ENCODE results near the gene PSMD1.

The PSMD1 gene

DNA sequence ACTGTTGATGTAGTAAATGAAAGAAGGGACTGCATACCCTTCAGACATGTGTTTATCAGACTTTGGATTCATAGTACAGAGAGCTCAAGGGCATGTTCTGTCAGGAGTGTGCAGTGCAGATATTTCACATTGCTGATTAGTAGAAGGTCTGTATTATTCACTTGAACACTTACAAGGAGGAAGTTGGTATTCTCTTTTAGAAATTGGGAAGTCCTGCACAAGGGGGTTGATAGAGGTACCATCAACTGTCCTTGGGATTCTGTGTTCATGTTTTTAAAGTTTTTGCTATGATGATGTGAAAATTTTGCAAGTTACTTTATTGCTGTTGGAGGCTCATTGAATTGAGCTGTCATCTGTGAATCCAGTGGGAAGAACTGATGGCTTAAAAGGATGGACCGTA is 6.7 kb downstream of the PSMD1 start (continued):
- TF ChIP-seq ZNF518A (tag by site-specific recombination; conservative IDR thresholded peaks at IDR 0.05; ENCODE audit: low read depth) (no peak), ZNF510 (tag by site-specific recombination; IDR thresholded peaks at IDR 0.05; ENCODE audit: insufficient replicate concordance) (no peak), ZNF132 (tag by site-specific recombination; IDR thresholded peaks at IDR 0.05; ENCODE audit: borderline replicate concordance) (no peak), ZNF704 (tag by site-specific recombination; IDR thresholded peaks at IDR 0.05) (no peak)

DNA sequence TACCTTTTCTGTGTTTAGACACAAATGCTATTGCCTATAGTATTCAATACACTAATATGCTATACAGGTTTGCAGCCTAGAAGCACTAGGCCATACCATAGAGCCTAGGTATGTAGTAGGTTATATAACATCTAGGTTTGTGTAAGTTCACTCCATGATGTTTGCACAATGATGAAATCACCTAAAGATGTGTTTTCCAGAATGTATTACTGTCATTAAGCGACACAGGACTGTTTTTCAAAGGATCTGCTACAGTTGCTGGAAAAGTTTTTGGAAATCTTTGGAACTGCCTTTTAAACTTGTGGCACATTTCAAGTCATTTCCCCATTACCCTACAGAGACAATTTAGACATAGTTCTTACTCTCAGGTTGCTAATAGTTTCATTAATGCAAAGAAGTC is 9.3 kb downstream of the PSMD1 start:
- CTCF ChIA-PET = no interaction called here
- peaks cover 57 to 94% of the 10 kb centered on the region in 2 experiments for H3K36me3 ChIP-seq (ENCODE audit: control insufficient read depth in 2 of 2, insufficient read depth in 1 of 2, low read length in 2 of 2)

More for the DNA sequence above, 9.3 kb downstream of the PSMD1 start:
- no peak overlapping the region for H3K4me3 ChIP-seq (ENCODE audit: low read depth, low read length)
- TF ChIP-seq ZNF202 (tag by site-specific recombination; IDR thresholded peaks at IDR 0.05; ENCODE audit: borderline replicate concordance) (no peak), ZNF157 (tag by site-specific recombination; IDR thresholded peaks at IDR 0.05) (no peak), IKZF3 (tag by site-specific recombination; IDR thresholded peaks at IDR 0.05) (no peak), ZNF623 (tag by site-specific recombination; IDR thresholded peaks at IDR 0.05) (no peak), MYNN (tag by site-specific recombination; IDR thresholded peaks at IDR 0.05; ENCODE audit: borderline replicate concordance) (no peak), ZNF239 (tag by site-specific recombination; IDR thresholded peaks at IDR 0.05) (no peak), ZNF23 (tag by site-specific recombination; IDR thresholded peaks at IDR 0.05; ENCODE audit: borderline replicate concordance) (no peak), ZNF214 (tag by site-specific recombination; IDR thresholded peaks at IDR 0.05; ENCODE audit: borderline replicate concordance) (no peak), WT1 (tag by site-specific recombination; IDR thresholded peaks at IDR 0.05) (no peak), ZNF404 (tag by site-specific recombination; IDR thresholded peaks at IDR 0.05) (no peak), ZBTB7A (tag by site-specific recombination; IDR thresholded peaks at IDR 0.05; ENCODE audit: low read depth) (no peak), ZNF701 (tag by site-specific recombination; IDR thresholded peaks at IDR 0.05) (no peak), ZNF391 (tag by site-specific recombination; IDR thresholded peaks at IDR 0.05; ENCODE audit: borderline replicate concordance, low read depth) (no peak), GLIS2 (tag by site-specific recombination; IDR thresholded peaks at IDR 0.05) (no peak), HOXD13 (CRISPR knock-in tag; IDR thresholded peaks at IDR 0.05; ENCODE audit: borderline replicate concordance) (no peak), ZNF354C (tag by site-specific recombination; IDR thresholded peaks at IDR 0.05; ENCODE audit: borderline replicate concordance, low read depth) (no peak), ZNF548 (tag by site-specific recombination; IDR thresholded peaks at IDR 0.05) (no peak), ZNF768 (tag by site-specific recombination; IDR thresholded peaks at IDR 0.05) (no peak)
- TF ChIP-seq, protein P1, sequence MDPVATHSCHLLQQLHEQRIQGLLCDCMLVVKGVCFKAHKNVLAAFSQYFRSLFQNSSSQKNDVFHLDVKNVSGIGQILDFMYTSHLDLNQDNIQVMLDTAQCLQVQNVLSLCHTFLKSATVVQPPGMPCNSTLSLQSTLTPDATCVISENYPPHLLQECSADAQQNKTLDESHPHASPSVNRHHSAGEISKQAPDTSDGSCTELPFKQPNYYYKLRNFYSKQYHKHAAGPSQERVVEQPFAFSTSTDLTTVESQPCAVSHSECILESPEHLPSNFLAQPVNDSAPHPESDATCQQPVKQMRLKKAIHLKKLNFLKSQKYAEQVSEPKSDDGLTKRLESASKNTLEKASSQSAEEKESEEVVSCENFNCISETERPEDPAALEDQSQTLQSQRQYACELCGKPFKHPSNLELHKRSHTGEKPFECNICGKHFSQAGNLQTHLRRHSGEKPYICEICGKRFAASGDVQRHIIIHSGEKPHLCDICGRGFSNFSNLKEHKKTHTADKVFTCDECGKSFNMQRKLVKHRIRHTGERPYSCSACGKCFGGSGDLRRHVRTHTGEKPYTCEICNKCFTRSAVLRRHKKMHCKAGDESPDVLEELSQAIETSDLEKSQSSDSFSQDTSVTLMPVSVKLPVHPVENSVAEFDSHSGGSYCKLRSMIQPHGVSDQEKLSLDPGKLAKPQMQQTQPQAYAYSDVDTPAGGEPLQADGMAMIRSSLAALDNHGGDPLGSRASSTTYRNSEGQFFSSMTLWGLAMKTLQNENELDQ (tag by site-specific recombination; IDR thresholded peaks at IDR 0.05; ENCODE audit: low read depth) = no peak
- TF ChIP-seq, protein P2, sequence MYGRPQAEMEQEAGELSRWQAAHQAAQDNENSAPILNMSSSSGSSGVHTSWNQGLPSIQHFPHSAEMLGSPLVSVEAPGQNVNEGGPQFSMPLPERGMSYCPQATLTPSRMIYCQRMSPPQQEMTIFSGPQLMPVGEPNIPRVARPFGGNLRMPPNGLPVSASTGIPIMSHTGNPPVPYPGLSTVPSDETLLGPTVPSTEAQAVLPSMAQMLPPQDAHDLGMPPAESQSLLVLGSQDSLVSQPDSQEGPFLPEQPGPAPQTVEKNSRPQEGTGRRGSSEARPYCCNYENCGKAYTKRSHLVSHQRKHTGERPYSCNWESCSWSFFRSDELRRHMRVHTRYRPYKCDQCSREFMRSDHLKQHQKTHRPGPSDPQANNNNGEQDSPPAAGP (tag by site-specific recombination; IDR thresholded peaks at IDR 0.05) = no peak
- POLR2A ChIA-PET = interaction anchor here (0.8 kb wide), 1 partner anchor 13 kb away, joined by 3 read pairs; no protein-coding TSS in a partner anchor
- H3K4me1 ChIP-seq (ENCODE audit: control insufficient read depth, insufficient read depth, low read length) = no peaks in the 10 kb centered on the region
- H3K9me3 ChIP-seq (ENCODE audit: control insufficient read depth, insufficient read depth, low read depth, low read length) = no peaks in the 10 kb centered on the region
- H3K27ac ChIP-seq (ENCODE audit: extremely low read depth, low read depth, low read length) = no peak overlapping the region
